GM12878 (cell line): Measurements from ENCODE around the gene DNAJC16. TPM values are rescaled to one million over a fixed set of nuclear protein-coding genes. Genes with fewer than 3 reads are reported as not detected.

Experiments
- CUX1 ChIP-seq: IDR thresholded peaks from 2 replicates; pipeline ENCODE4 v1.6.1; 2012; ENCODE audit warnings: improper control_type of control experiment, low read depth, low read length; ENCODE audit not compliant: insufficient replicate concordance
- EED ChIP-seq: sonication (generic); IDR thresholded peaks from 2 replicates; pipeline ENCODE4 v1.6.1; 2016; ENCODE audit warnings: antibody characterized with exemption, low read depth
- GATAD2B ChIP-seq: fragments of 450-650 bp; conservative IDR thresholded peaks from 2 replicates; pipeline ENCODE4 v1.6.1; 2017; ENCODE audit warnings: low read depth, mild to moderate bottlenecking, moderate library complexity
- HDAC6 ChIP-seq: fragments of 200-600 bp; sonication (generic); IDR thresholded peaks from one replicate; pipeline ENCODE4 v1.8.0; 2017; ENCODE audit warnings: antibody characterized with exemption; ENCODE audit not compliant: unreplicated experiment
- JUND ChIP-seq: IDR thresholded peaks from 2 replicates; pipeline ENCODE4 v1.6.1; 2012; ENCODE audit warnings: low read depth, mild to moderate bottlenecking, low read length, improper control_type of control experiment, moderate library complexity
- MLLT1 ChIP-seq: fragments of 450-650 bp; IDR thresholded peaks from 2 replicates; pipeline ENCODE4 v1.6.1; 2016; ENCODE audit warnings: mild to moderate bottlenecking
- NR2C1 ChIP-seq: fragments of 450-650 bp; IDR thresholded peaks from 2 replicates; pipeline ENCODE4 v1.6.1; 2017; ENCODE audit warnings: antibody characterized with exemption, mild to moderate bottlenecking, moderate library complexity
- PML ChIP-seq: IDR thresholded peaks from 2 replicates; pipeline ENCODE4 v1.6.1; 2012; ENCODE audit warnings: low read length, inconsistent platforms
- SKIL ChIP-seq: fragments of 450-650 bp; IDR thresholded peaks from 2 replicates; pipeline ENCODE4 v1.6.1; 2017; ENCODE audit warnings: mild to moderate bottlenecking, low read depth, inconsistent platforms; ENCODE audit not compliant: poor library complexity, severe bottlenecking
- ZBTB40 ChIP-seq: fragments of 450-650 bp; IDR thresholded peaks from 2 replicates; pipeline ENCODE4 v1.6.1; 2016; ENCODE audit warnings: mild to moderate bottlenecking, moderate library complexity, borderline replicate concordance
- ZNF687 ChIP-seq: fragments of 450-650 bp; IDR thresholded peaks from 2 replicates; pipeline ENCODE4 v1.6.1; 2017; ENCODE audit warnings: mild to moderate bottlenecking, moderate library complexity
- polyA plus RNA-seq, 11 experiments: library from polyadenylated mRNA; depleted of rRNA in 4 of 11; unstranded in 6 of 11; stranded (reverse) in 5 of 11; fragments of >200 nt; fragmentation: Nextera tagmentation in 4 of 11; fragmentation: Illumina TruSeq in 1 of 11; extraction: Ambion mirVana in 4 of 11; extraction: Trizol in 1 of 11; gene quantifications; 1 replicate in 1 of 11; 2 replicates in 10 of 11; pipeline versions ENCODE4 v1.2.1 to v1.2.3, GENCODE V29; 2011 to 2016; ENCODE audit warnings: inconsistent platforms in 2 of 11, missing spikeins in 2 of 11, low read depth in 1 of 11
- total RNA-seq, 4 experiments: library from RNA; depleted of rRNA in 3 of 4; stranded (reverse); fragments of >200 nt in 3 of 4; fragmentation: Illumina TruSeq in 1 of 4; extraction: Trizol in 1 of 4; gene quantifications; 2 replicates each; pipeline versions ENCODE4 v1.2.1 to v1.2.3, GENCODE V29; 2013 to 2021

Gene DNAJC16
- total and polyA plus RNA-seq, 10 of the 15 experiments (the other 5 are each of a cell fraction or from before 2014, with no cell fraction given) = 2.4 to 12.7 (median 7.8) TPM

- TF ChIP-seq CUX1 (no peak), EED (no peak), ZBTB40 (no peak), HDAC6 (no peak), SKIL (no peak), MLLT1 (0 out of 2 replicates have a peak, but pooled peaks have one; percentile 45), ZNF687 (no peak), NR2C1 (peak; percentile 87), GATAD2B (no peak), PML (no peak), JUND (no peak; the same call in 1 of the 2 replicates)
Measured at GRCh38 chr1:15618077-15618654, 91.5 kb downstream of the DNAJC16 start (continued).
